A673 (cell line): ENCODE data around the gene ACCSL.

Experiments used
- EZH2 ChIP-seq: fragments of 200-600 bp; sonication (generic); IDR thresholded peaks from 2 replicates; pipeline ENCODE4 v1.6.1; 2017; ENCODE audit warnings: borderline replicate concordance, low read depth, mild to moderate bottlenecking, mixed read lengths, antibody characterized with exemption, low read length; ENCODE audit not compliant: poor library complexity, severe bottlenecking
- TF ChIP-seq, protein P1 (sequence below): fragments of 300-800, 200-600 bp; sonication (generic); conservative IDR thresholded peaks from 2 replicates; pipeline ENCODE4 v1.5.1; 2017; ENCODE audit warnings: low read depth, mild to moderate bottlenecking, antibody characterized with exemption, low read length, moderate library complexity, mixed read lengths

DNA sequence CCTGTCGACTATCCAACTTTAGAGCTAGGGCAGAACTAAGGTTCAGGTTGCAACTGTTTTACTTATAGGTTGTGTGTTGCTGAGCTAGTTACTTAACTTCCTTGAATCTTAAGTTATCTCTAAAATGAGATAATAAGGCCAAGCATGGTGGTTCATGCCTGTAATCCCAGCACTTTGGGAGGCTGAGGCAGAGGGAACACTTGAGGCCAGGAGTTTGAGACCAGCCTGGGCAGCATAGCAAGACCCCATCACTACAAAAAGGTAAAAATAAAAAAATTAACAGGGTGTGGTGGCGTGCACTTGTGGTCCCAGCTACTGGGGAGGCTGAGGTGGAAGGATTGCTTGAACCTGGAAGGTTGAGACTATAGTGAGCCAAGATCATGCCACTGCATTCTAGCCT is 20.4 kb downstream of the ACCSL start:
- TF ChIP-seq, protein P1, sequence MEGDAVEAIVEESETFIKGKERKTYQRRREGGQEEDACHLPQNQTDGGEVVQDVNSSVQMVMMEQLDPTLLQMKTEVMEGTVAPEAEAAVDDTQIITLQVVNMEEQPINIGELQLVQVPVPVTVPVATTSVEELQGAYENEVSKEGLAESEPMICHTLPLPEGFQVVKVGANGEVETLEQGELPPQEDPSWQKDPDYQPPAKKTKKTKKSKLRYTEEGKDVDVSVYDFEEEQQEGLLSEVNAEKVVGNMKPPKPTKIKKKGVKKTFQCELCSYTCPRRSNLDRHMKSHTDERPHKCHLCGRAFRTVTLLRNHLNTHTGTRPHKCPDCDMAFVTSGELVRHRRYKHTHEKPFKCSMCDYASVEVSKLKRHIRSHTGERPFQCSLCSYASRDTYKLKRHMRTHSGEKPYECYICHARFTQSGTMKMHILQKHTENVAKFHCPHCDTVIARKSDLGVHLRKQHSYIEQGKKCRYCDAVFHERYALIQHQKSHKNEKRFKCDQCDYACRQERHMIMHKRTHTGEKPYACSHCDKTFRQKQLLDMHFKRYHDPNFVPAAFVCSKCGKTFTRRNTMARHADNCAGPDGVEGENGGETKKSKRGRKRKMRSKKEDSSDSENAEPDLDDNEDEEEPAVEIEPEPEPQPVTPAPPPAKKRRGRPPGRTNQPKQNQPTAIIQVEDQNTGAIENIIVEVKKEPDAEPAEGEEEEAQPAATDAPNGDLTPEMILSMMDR, result no peak
- no peak for TF ChIP-seq EZH2
